ENCODE results near the gene HES4. TPM values are rescaled to one million over a fixed set of nuclear protein-coding genes. Genes with fewer than 3 reads are reported as not detected.

The HES4 gene
- total RNA-seq, 1 donor from 2014 or later: 218 TPM

- H3K27ac Mint-ChIP-seq (ENCODE audit: unreplicated experiment): no peak overlapping the region
- peaks cover 6% of the 10 kb centered on the region for H3K4me1 Mint-ChIP-seq (ENCODE audit: low read depth, unreplicated experiment)
- TF ChIP-seq CTCF (IDR thresholded peaks at IDR 0.05; ENCODE audit: partially characterized antibody, unreplicated experiment): no peak
- H3K27me3 Mint-ChIP-seq (ENCODE audit: unreplicated experiment): peaks cover 12% of the 10 kb centered on the region
- no peaks in the 10 kb centered on the region for H3K36me3 Mint-ChIP-seq (ENCODE audit: unreplicated experiment)
- peak; percentile 12 for DNase-seq
- no peak overlapping the region for H3K4me3 Mint-ChIP-seq (ENCODE audit: unreplicated experiment)
- H3K9me3 Mint-ChIP-seq (ENCODE audit: unreplicated experiment): peaks cover 5% of the 10 kb centered on the region
These were observed 35.0 kb downstream of the HES4 start for GRCh38 chr1:964691-965525.

GRCh38 chr1:963746-964525 is 36.0 kb downstream of the HES4 start:
- no peak overlapping the region for H3K4me3 Mint-ChIP-seq (ENCODE audit: unreplicated experiment)
- H3K9me3 Mint-ChIP-seq (ENCODE audit: unreplicated experiment): peaks cover 2% of the 10 kb centered on the region
- H3K27ac Mint-ChIP-seq (ENCODE audit: unreplicated experiment): no peak overlapping the region
- no peak for TF ChIP-seq CTCF (IDR thresholded peaks at IDR 0.05; ENCODE audit: partially characterized antibody, unreplicated experiment)
- peak; percentile 16 for DNase-seq
- no peaks in the 10 kb centered on the region for H3K36me3 Mint-ChIP-seq (ENCODE audit: unreplicated experiment)
- H3K27me3 Mint-ChIP-seq (ENCODE audit: unreplicated experiment): peaks cover 7% of the 10 kb centered on the region
- H3K4me1 Mint-ChIP-seq (ENCODE audit: low read depth, unreplicated experiment): peaks cover 6% of the 10 kb centered on the region

GRCh38 chr1:963301-963651 is 36.6 kb downstream of the HES4 start:
- peaks cover 4% of the 10 kb centered on the region for H3K4me1 Mint-ChIP-seq (ENCODE audit: low read depth, unreplicated experiment)
- H3K9me3 Mint-ChIP-seq (ENCODE audit: unreplicated experiment): peaks cover 4% of the 10 kb centered on the region
- DNase-seq: no peak
- no peak overlapping the region for H3K4me3 Mint-ChIP-seq (ENCODE audit: unreplicated experiment)
- H3K36me3 Mint-ChIP-seq (ENCODE audit: unreplicated experiment): no peaks in the 10 kb centered on the region
- H3K27ac Mint-ChIP-seq (ENCODE audit: unreplicated experiment): no peak overlapping the region
- no peak for TF ChIP-seq CTCF (IDR thresholded peaks at IDR 0.05; ENCODE audit: partially characterized antibody, unreplicated experiment)
- peaks cover 5% of the 10 kb centered on the region for H3K27me3 Mint-ChIP-seq (ENCODE audit: unreplicated experiment)

- Mint-ChIP-seq H3K36me3 (ENCODE audit: unreplicated experiment) (no peaks in the 10 kb centered on the region), H3K27me3 (ENCODE audit: unreplicated experiment) (peaks cover 5% of the 10 kb centered on the region), H3K4me1 (ENCODE audit: low read depth, unreplicated experiment) (peaks cover 5% of the 10 kb centered on the region), H3K27ac (ENCODE audit: unreplicated experiment) (no peak overlapping the region), H3K9me3 (ENCODE audit: unreplicated experiment) (peaks cover 4% of the 10 kb centered on the region), H3K4me3 (ENCODE audit: unreplicated experiment) (no peak overlapping the region)
- DNase-seq: no peak
- TF ChIP-seq CTCF (IDR thresholded peaks at IDR 0.05; ENCODE audit: partially characterized antibody, unreplicated experiment): no peak
These were observed 37.3 kb downstream of the HES4 start for GRCh38 chr1:962381-963300.

Data from glutamatergic neuron (in vitro differentiated cells).